ENCODE measurements around the gene POU6F2.

GRCh38 chr7:39374436-39375040 lies 396.8 kb downstream of the POU6F2 start:
- TF ChIP-seq CTCF (IDR thresholded peaks at IDR 0.05) (no peak), EP300 (IDR thresholded peaks at IDR 0.05; ENCODE audit: low read depth) (no peak)

Measured in transverse colon (tissue), 3 donors.